BE2C (cell line): ENCODE data around the gene PMFBP1.

Source experiments
- DNase-seq: peaks from one replicate; pipeline ENCODE4 v3.0.0-alpha.2; 2020
- H3K27me3 ChIP-seq: fragments of 250-450 bp; sonication (Bioruptor Pico); 2 replicates; pipeline ENCODE4 v1.5.1; 2020; ENCODE audit warnings: mild to moderate bottlenecking
- H3K36me3 ChIP-seq: fragments of 250-450 bp; sonication (Bioruptor Pico); 2 replicates; pipeline ENCODE4 v1.5.1; 2020; ENCODE audit warnings: mild to moderate bottlenecking
- H3K4me1 ChIP-seq: fragments of 250-450 bp; sonication (Bioruptor Pico); 2 replicates; pipeline ENCODE4 v1.5.1; 2020
- H3K4me3 ChIP-seq: 2 replicates; pipeline ENCODE4 v1.5.1; 2011; ENCODE audit warnings: low read depth, low read length
- H3K9me3 ChIP-seq: fragments of 250-450 bp; sonication (Bioruptor Pico); 2 replicates; pipeline ENCODE4 v1.5.1; 2020
- TF ChIP-seq, protein P1 (sequence below): IDR thresholded peaks from 2 replicates; pipeline ENCODE4 v1.5.1; 2012; ENCODE audit warnings: mild to moderate bottlenecking, low read depth, low read length

PMFBP1 gene

DNA sequence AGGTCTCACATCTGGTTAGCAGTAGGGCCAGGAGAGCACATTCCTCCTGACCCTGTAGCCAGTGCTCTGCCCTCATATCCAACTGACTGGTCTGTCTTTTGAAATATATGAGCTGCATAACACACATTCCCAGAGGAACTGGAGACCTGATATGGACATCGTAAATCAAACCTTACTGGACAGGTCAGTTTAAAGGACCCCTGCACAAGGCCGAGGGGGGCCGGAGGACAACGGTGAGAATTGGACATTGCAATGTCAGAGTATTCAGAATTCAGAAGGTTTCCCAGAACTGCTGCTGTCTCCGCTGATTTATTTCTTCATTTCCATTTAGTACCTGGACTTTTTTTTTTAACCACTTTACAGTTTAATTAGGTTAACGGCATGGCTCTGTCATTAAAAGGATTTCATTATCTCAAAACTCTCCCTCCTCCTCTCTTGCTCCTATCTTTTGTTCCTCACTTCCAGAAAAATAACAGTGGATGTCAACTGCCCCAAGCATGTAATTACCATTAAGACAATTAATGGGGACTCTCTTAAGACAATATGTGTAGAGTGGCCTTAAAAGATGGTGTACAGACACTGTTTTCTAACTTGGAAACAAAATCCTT is 4.9 kb downstream of the PMFBP1 start:
- Histone ChIP-seq H3K36me3 (no peaks in the 10 kb centered on the region), H3K27me3 (no peaks in the 10 kb centered on the region), H3K4me1 (peaks cover 38% of the 10 kb centered on the region), H3K4me3 (no peak overlapping the region), H3K9me3 (no peaks in the 10 kb centered on the region)
- DNase-seq = peak; percentile 31
- TF ChIP-seq, protein P1, sequence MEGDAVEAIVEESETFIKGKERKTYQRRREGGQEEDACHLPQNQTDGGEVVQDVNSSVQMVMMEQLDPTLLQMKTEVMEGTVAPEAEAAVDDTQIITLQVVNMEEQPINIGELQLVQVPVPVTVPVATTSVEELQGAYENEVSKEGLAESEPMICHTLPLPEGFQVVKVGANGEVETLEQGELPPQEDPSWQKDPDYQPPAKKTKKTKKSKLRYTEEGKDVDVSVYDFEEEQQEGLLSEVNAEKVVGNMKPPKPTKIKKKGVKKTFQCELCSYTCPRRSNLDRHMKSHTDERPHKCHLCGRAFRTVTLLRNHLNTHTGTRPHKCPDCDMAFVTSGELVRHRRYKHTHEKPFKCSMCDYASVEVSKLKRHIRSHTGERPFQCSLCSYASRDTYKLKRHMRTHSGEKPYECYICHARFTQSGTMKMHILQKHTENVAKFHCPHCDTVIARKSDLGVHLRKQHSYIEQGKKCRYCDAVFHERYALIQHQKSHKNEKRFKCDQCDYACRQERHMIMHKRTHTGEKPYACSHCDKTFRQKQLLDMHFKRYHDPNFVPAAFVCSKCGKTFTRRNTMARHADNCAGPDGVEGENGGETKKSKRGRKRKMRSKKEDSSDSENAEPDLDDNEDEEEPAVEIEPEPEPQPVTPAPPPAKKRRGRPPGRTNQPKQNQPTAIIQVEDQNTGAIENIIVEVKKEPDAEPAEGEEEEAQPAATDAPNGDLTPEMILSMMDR = no peak

DNA sequence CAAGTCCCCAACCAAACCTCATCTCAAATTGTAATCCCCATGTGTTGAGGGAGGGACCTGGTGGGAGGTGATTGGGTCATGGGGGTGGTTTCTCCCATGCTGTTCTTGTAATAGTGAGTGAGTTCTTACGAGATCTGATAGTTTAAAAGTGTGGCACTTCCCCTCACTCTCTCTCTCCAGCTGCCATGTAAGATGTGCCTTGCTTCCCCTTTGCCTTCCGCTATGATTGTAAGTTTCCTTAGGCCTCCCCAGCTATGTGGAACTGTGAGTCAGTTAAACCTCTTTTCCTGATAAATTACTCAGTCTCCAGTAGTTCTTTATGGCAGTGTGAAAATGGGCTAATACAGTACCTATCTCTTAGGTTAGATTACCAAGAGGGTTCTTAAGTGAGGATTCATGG is 5.8 kb downstream of the PMFBP1 start:
- Histone ChIP-seq H3K4me3 (no peak overlapping the region), H3K4me1 (peaks cover 38% of the 10 kb centered on the region), H3K36me3 (no peaks in the 10 kb centered on the region), H3K27me3 (no peaks in the 10 kb centered on the region), H3K9me3 (no peaks in the 10 kb centered on the region)
- no peak for DNase-seq
- TF ChIP-seq, protein P1 = no peak

DNA sequence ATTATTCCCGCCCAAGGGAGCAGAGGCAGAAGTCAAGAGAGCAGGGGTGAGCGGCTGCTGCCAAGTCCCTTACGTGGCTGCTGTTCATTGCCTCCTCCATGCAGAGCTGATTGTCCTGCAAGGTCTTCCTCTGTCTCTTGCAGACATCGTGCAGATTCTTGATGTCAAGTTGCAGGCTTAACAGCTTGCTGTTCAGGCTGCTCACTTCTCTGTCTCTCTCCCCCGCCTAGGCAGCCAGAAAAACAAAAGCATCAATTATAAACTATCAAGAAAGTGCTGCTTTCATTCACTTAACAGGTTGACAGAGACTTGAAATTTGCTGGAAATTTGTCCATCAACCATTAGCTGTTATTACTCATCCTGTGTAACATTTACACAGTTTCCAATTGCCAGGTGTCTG is 7.3 kb downstream of the PMFBP1 start:
- H3K9me3 ChIP-seq = no peaks in the 10 kb centered on the region
- TF ChIP-seq, protein P1 = no peak
- no peaks in the 10 kb centered on the region for H3K36me3 ChIP-seq
- peaks cover 37% of the 10 kb centered on the region for H3K4me1 ChIP-seq
- H3K4me3 ChIP-seq = no peak overlapping the region
- H3K27me3 ChIP-seq = no peaks in the 10 kb centered on the region
- DNase-seq = no peak

DNA sequence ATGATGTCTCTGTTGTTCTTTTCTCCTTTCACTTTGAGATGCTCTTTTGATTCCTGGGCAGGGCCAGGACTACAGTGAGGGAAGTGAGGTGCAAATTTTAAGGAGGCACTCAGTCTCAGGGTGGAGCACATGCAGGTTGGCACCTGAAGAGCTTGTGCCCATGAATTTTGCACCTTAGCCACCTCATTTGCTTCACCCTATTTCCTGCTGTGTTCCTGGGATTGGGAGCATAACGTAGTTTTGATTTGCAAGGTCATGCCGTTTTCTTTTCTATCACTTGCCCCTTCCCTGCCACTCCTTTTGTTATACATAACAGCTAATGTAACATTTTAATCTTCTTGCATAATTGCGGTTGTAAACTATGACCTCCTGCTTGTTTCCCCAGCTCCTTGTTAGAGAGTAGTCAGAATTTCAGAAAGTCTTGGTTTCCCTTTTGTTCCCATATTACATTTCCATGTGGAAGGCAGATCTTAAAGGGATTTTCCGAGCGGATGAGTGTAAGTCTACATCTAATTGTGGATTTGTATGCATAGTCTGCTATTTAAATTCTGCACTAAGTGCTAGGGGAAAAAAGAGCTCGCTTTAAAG is 9.8 kb downstream of the PMFBP1 start:
- DNase-seq = no peak
- TF ChIP-seq, protein P1 = no peak
- Histone ChIP-seq H3K4me3 (no peak overlapping the region), H3K36me3 (no peaks in the 10 kb centered on the region), H3K27me3 (no peaks in the 10 kb centered on the region), H3K4me1 (peaks cover 16% of the 10 kb centered on the region), H3K9me3 (no peaks in the 10 kb centered on the region)

DNA sequence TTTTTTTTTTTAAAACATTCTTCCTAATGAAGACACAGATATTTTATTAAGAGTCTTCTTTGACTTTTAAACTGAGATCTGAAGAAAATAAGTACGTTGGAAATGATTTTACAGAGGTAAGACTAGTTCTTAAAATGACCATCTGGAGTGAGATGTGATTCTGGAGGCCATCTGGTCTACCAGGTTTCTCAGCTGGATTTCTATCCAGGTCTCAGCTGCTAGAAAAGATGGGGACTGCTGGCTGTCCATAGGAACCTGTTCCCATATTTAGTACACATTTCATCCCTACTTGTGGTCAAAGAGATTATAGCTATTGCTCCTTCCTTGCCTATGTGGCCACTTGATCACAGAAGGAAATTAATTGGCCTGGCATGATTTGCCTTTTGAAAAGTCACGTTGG is 12.2 kb downstream of the PMFBP1 start:
- H3K9me3 ChIP-seq = no peaks in the 10 kb centered on the region
- no peaks in the 10 kb centered on the region for H3K27me3 ChIP-seq
- no peaks in the 10 kb centered on the region for H3K36me3 ChIP-seq
- H3K4me1 ChIP-seq = peaks cover 2% of the 10 kb centered on the region; the same call in 1 of the 2 replicates
- DNase-seq = no peak
- H3K4me3 ChIP-seq = no peak overlapping the region
- TF ChIP-seq, protein P1 = no peak

DNA sequence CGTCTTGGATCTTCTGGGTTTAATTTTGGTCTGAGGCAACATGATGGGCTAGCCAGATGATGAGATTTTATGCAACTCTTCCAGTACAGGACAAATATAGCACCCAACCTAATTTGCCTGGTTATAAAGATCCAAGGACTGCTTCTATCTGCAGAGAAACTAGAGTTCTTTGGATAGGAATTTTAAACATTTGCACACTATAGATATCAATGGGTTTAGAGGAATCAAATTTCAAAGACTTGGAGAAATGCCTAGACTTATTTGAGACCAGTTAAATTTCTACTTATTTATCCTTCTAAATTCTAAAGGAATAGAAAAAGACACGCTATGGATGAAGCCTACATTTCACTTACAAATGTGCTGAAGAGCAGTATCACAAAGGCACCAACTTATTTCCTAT is 12.6 kb downstream of the PMFBP1 start:
- no peak for DNase-seq
- Histone ChIP-seq H3K4me1 (no peaks in the 10 kb centered on the region), H3K36me3 (no peaks in the 10 kb centered on the region), H3K4me3 (no peak overlapping the region), H3K9me3 (no peaks in the 10 kb centered on the region), H3K27me3 (no peaks in the 10 kb centered on the region)
- TF ChIP-seq, protein P1 = no peak
